WTC11 (cell line): ENCODE data around the gene ZIC2. TPM values are rescaled to one million over a fixed set of nuclear protein-coding genes. Genes with fewer than 3 reads are reported as not detected.
A peak's percentile ranks its signal among the peaks of the same experiment; 100 is the strongest.

Experiments used
- ATAC-seq: fragments of 200-7000 bp; cut with Tn5 transposase; 2 replicates; pipeline ENCODE4 v1.10.0; 2021; ENCODE audit warnings: mild to moderate bottlenecking, moderate library complexity
- CTCF ChIA-PET: fragments of 300-600 bp; sonication (Branson Sonifier 250); formaldehyde crosslinking; loops from one replicate; lab custom pipeline; 2021; ENCODE audit warnings: antibody characterized with exemption; lab: Charles Lee
- POLR2A ChIA-PET: fragments of 350-600 bp; sonication (Branson Sonifier 250); formaldehyde crosslinking; loops from one replicate; lab custom pipeline; 2021; ENCODE audit warnings: antibody characterized with exemption; lab: Charles Lee
- DNase-seq: peaks from one replicate; pipeline ENCODE4 v3.0.0; 2021; ENCODE audit warnings: low spot score
- H3K27ac Mint-ChIP-seq: 2 replicates; pipeline ENCODE4 v1.8.0; 2021; ENCODE audit warnings: mixed read lengths
- H3K27me3 Mint-ChIP-seq: 2 replicates; pipeline ENCODE4 v1.8.0; 2021; ENCODE audit warnings: low read depth, mild to moderate bottlenecking, moderate library complexity, mixed read lengths
- H3K36me3 Mint-ChIP-seq: 2 replicates; pipeline ENCODE4 v1.8.0; 2021; ENCODE audit warnings: mixed read lengths
- H3K4me1 Mint-ChIP-seq: 2 replicates; pipeline ENCODE4 v1.8.0; 2022; ENCODE audit warnings: mixed read lengths
- H3K4me3 Mint-ChIP-seq: 2 replicates; pipeline ENCODE4 v1.8.0; 2021; ENCODE audit warnings: mild to moderate bottlenecking, moderate library complexity, mixed read lengths
- H3K9me3 Mint-ChIP-seq: 2 replicates; pipeline ENCODE4 v1.8.0; 2021; ENCODE audit warnings: mixed read lengths
- ATF1 ChIP-seq: sonication (generic); formaldehyde crosslinking; IDR thresholded peaks from 2 replicates; pipeline ENCODE4 v1.8.1; 2023; ENCODE audit warnings: mild to moderate bottlenecking, moderate library complexity, missing genetic modification reagents
- CDX4 ChIP-seq: fragments of 250-450 bp; sonication (Bioruptor Pico); IDR thresholded peaks from 2 replicates; pipeline ENCODE4 v1.9.0; 2021; ENCODE audit warnings: moderate library complexity, mild to moderate bottlenecking, inconsistent platforms, borderline replicate concordance
- CTCF ChIP-seq: fragments of 200-600 bp; IDR thresholded peaks from 2 replicates; pipeline ENCODE4 v1.8.0; 2022; ENCODE audit warnings: antibody characterized with exemption
- FOXK1 ChIP-seq: sonication (generic); formaldehyde crosslinking; IDR thresholded peaks from 2 replicates; pipeline ENCODE4 v1.8.0; 2022; ENCODE audit warnings: mild to moderate bottlenecking, moderate library complexity, missing genetic modification reagents
- HMGA2 ChIP-seq: fragments of 250-450 bp; sonication (Bioruptor Pico); IDR thresholded peaks from 2 replicates; pipeline ENCODE4 v1.4.0; 2021; ENCODE audit warnings: mild to moderate bottlenecking, moderate library complexity
- JUN ChIP-seq: sonication (generic); formaldehyde crosslinking; IDR thresholded peaks from 2 replicates; pipeline ENCODE4 v1.8.0; 2023; ENCODE audit warnings: mild to moderate bottlenecking, missing genetic modification reagents
- MLX ChIP-seq: sonication (generic); formaldehyde crosslinking; IDR thresholded peaks from 2 replicates; pipeline ENCODE4 v1.8.1; 2023; ENCODE audit warnings: mild to moderate bottlenecking, missing genetic modification reagents, moderate library complexity
- MYBL2 ChIP-seq: sonication (generic); formaldehyde crosslinking; IDR thresholded peaks from 2 replicates; pipeline ENCODE4 v1.8.1; 2023; ENCODE audit warnings: mild to moderate bottlenecking, moderate library complexity, missing genetic modification reagents
- NFATC4 ChIP-seq: fragments of 250-450 bp; sonication (Bioruptor Pico); IDR thresholded peaks from 2 replicates; pipeline ENCODE4 v1.9.0; 2021; ENCODE audit warnings: mild to moderate bottlenecking
- PRRX2 ChIP-seq: fragments of 250-450 bp; sonication (Bioruptor Pico); IDR thresholded peaks from 2 replicates; pipeline ENCODE4 v1.8.0; 2021; ENCODE audit warnings: mild to moderate bottlenecking
- RORB ChIP-seq: fragments of 250-450 bp; sonication (Bioruptor Pico); IDR thresholded peaks from 2 replicates; pipeline ENCODE4 v1.9.0; 2021; ENCODE audit warnings: mild to moderate bottlenecking
- SMAD3 ChIP-seq: sonication (generic); formaldehyde crosslinking; IDR thresholded peaks from 2 replicates; pipeline ENCODE4 v1.8.0; 2022; ENCODE audit warnings: missing genetic modification reagents, mild to moderate bottlenecking, borderline replicate concordance
- TEAD1 ChIP-seq: sonication (generic); formaldehyde crosslinking; IDR thresholded peaks from 2 replicates; pipeline ENCODE4 v1.8.0; 2022; ENCODE audit warnings: mild to moderate bottlenecking, missing genetic modification reagents
- ZNF138 ChIP-seq: sonication (generic); formaldehyde crosslinking; conservative IDR thresholded peaks from 2 replicates; pipeline ENCODE4 v1.8.1; 2022; ENCODE audit warnings: mild to moderate bottlenecking, moderate library complexity, missing genetic modification reagents
- ZNF396 ChIP-seq: fragments of 250-450 bp; sonication (Bioruptor Pico); IDR thresholded peaks from 2 replicates; pipeline ENCODE4 v1.8.0; 2021; ENCODE audit warnings: mild to moderate bottlenecking, moderate library complexity, borderline replicate concordance
- ZNF423 ChIP-seq: fragments of 250-450 bp; sonication (Bioruptor Pico); IDR thresholded peaks from 2 replicates; pipeline ENCODE4 v2.1.2; 2022; ENCODE audit warnings: mild to moderate bottlenecking, moderate library complexity
- total RNA-seq: library from RNA; stranded (reverse); gene quantifications from 3 replicates; pipeline ENCODE4 v1.2.3, GENCODE V29; 2021
- TF ChIP-seq, protein P1 (sequence below): sonication (generic); formaldehyde crosslinking; conservative IDR thresholded peaks from 2 replicates; pipeline ENCODE4 v1.8.1; 2023; ENCODE audit warnings: mild to moderate bottlenecking, low read depth, missing genetic modification reagents, moderate library complexity
- TF ChIP-seq, protein P2 (sequence below): sonication (generic); formaldehyde crosslinking; IDR thresholded peaks from 2 replicates; pipeline ENCODE4 v1.8.1; 2023; ENCODE audit warnings: mild to moderate bottlenecking, missing genetic modification reagents, moderate library complexity
- TF ChIP-seq, protein P3 (sequence below): sonication (generic); formaldehyde crosslinking; IDR thresholded peaks from 2 replicates; pipeline ENCODE4 v1.8.0; 2022; ENCODE audit warnings: mild to moderate bottlenecking, missing genetic modification reagents

ZIC2 gene
- total RNA-seq, 1 experiment from 2014 or later, result 344 TPM

GRCh38 chr13:99953138-99953755 is 28.3 kb upstream of the ZIC2 start (continued):
- TF ChIP-seq PRRX2 (CRISPR knock-in tag) (no peak), NFATC4 (CRISPR knock-in tag) (no peak), FOXK1 (CRISPR knock-in tag) (no peak), ZNF423 (no peak), HMGA2 (no peak), MYBL2 (CRISPR knock-in tag) (no peak), ATF1 (CRISPR knock-in tag) (no peak), MLX (CRISPR knock-in tag) (no peak), ZNF396 (no peak), ZNF138 (CRISPR knock-in tag) (no peak), TEAD1 (CRISPR knock-in tag) (no peak)
- TF ChIP-seq, protein P1, sequence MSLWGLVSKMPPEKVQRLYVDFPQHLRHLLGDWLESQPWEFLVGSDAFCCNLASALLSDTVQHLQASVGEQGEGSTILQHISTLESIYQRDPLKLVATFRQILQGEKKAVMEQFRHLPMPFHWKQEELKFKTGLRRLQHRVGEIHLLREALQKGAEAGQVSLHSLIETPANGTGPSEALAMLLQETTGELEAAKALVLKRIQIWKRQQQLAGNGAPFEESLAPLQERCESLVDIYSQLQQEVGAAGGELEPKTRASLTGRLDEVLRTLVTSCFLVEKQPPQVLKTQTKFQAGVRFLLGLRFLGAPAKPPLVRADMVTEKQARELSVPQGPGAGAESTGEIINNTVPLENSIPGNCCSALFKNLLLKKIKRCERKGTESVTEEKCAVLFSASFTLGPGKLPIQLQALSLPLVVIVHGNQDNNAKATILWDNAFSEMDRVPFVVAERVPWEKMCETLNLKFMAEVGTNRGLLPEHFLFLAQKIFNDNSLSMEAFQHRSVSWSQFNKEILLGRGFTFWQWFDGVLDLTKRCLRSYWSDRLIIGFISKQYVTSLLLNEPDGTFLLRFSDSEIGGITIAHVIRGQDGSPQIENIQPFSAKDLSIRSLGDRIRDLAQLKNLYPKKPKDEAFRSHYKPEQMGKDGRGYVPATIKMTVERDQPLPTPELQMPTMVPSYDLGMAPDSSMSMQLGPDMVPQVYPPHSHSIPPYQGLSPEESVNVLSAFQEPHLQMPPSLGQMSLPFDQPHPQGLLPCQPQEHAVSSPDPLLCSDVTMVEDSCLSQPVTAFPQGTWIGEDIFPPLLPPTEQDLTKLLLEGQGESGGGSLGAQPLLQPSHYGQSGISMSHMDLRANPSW, result no peak
- TF ChIP-seq, protein P2, sequence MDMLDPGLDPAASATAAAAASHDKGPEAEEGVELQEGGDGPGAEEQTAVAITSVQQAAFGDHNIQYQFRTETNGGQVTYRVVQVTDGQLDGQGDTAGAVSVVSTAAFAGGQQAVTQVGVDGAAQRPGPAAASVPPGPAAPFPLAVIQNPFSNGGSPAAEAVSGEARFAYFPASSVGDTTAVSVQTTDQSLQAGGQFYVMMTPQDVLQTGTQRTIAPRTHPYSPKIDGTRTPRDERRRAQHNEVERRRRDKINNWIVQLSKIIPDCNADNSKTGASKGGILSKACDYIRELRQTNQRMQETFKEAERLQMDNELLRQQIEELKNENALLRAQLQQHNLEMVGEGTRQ, result no peak

DNA sequence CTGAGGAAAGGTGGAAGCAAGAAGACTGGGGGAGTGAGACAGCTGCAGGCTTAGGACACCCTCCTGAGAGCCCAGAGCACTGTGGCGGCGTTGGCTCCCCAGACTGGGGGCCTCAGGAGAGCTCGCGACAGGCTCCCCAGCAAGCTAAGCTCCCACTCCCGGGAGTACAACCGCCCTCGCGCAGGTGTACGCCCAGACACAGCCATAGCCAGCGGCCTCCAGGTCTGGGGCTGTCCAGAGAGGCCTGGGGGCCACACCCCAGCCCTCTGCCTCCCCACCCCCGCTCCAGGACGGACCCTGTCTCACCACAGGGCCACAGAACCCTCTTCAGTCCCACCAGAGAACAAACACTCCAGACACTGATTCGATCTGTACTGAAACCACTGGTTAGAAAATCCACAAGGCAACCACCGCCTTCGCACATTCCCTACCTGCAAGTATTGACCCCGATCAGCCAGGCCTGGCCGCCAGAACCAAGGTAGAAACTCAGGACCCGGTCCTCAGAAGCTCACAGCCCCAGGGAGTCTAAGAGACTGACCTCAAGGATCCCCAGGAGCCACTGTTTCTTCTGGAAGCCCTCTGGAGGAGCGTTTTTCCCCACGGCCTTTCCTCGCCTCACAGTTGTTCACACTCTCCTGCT is 26.4 kb upstream of the ZIC2 start:
- POLR2A ChIA-PET, result interaction anchor here (0.7 to 1.8 kb wide), 6 partner anchors 9 to 310 kb away, joined by 3 to 7 read pairs (median 4); no protein-coding TSS in a partner anchor
- Mint-ChIP-seq H3K27ac (no peak overlapping the region), H3K4me1 (peaks cover 58% of the 10 kb centered on the region), H3K9me3 (peaks cover 4% of the 10 kb centered on the region), H3K4me3 (peak overlapping the region; percentile 87), H3K36me3 (no peaks in the 10 kb centered on the region), H3K27me3 (peaks cover 64% of the 10 kb centered on the region)
- CTCF ChIA-PET, result interaction anchor here (0.6 to 6.7 kb wide), 12 partner anchors 9 to 299 kb away, joined by 3 to 48 read pairs (median 5); no protein-coding TSS in a partner anchor
- no peak for TF ChIP-seq JUN
- TF ChIP-seq, protein P1, result no peak
- TF ChIP-seq CTCF, result no peak
- TF ChIP-seq, protein P3, sequence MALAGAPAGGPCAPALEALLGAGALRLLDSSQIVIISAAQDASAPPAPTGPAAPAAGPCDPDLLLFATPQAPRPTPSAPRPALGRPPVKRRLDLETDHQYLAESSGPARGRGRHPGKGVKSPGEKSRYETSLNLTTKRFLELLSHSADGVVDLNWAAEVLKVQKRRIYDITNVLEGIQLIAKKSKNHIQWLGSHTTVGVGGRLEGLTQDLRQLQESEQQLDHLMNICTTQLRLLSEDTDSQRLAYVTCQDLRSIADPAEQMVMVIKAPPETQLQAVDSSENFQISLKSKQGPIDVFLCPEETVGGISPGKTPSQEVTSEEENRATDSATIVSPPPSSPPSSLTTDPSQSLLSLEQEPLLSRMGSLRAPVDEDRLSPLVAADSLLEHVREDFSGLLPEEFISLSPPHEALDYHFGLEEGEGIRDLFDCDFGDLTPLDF (CRISPR knock-in tag), result no peak
- TF ChIP-seq HMGA2, result no peak
- TF ChIP-seq NFATC4 (CRISPR knock-in tag), result no peak
- TF ChIP-seq RORB (CRISPR knock-in tag), result no peak
- no peak for TF ChIP-seq CDX4 (CRISPR knock-in tag)
- TF ChIP-seq SMAD3 (CRISPR knock-in tag), result no peak
- TF ChIP-seq, protein P2, result no peak
- ATAC-seq (peak; percentile 1; the same call in 1 of the 2 replicates), DNase-seq (no peak)
